GM19438 (cell line): ENCODE measurements around the gene SEC62.

Source experiments
- ATAC-seq: cut with Tn5 transposase; IDR thresholded peaks from one replicate; pipeline ENCODE4 v1.9.1; 2021; ENCODE audit warnings: low read depth; ENCODE audit not compliant: unreplicated experiment

Gene SEC62, protein sequence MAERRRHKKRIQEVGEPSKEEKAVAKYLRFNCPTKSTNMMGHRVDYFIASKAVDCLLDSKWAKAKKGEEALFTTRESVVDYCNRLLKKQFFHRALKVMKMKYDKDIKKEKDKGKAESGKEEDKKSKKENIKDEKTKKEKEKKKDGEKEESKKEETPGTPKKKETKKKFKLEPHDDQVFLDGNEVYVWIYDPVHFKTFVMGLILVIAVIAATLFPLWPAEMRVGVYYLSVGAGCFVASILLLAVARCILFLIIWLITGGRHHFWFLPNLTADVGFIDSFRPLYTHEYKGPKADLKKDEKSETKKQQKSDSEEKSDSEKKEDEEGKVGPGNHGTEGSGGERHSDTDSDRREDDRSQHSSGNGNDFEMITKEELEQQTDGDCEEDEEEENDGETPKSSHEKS

DNA sequence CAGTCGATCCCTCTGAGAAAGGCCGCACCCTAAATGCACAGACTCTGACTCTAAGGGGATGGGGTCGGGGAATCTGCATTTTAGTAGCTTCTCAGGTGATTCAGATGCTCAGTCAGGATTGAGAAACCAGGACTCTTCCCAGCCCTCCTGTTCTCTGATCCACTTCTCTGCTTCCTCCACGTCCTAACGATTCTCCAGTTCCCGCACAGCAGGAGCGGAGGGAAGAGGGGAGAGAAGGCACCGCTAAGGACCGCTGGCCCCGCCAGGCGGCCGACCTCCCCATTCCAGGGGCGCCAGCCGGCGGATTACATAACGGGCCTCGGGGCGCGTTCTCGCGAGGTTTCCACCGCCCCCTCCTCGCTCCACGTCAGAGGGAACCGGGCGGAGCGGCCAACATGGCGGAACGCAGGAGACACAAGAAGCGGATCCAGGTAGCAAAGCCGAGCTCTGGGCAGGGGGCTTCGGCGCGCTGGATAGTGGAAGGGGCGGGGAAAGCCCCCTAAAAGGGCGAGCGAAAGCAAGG, at the start of gene SEC62:
SEC62 (plus strand) TSS at position 380 of the 523 bp plus-strand sequence; CDS start at position 396, 16 bp downstream.
- peak; percentile 81 for ATAC-seq

DNA sequence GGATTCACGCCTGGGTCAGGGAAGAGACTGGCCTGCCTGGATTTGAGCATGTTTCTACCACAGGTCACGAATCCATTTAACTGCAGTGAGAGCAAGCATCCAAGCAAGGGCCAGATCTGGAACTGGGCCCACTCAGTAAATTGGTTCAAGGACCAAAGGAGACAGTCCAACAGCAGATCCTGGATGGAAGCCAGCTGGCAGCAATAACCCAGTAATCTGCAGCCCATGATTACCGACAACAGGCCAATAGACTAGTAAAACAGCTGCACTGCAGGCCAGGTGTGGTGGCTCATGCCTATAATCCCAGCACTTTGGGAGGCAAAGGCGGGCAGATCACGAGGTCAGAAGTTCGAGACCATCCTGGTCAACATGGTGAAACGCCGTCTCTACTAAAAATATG, 43.4 kb upstream of the SEC62 start:
- ATAC-seq: no peak

- no peak for ATAC-seq
These were observed 42.8 kb upstream of the SEC62 start for GRCh38 chr3:169923831-169924230.

GRCh38 chr3:169929830-169930519, 36.6 kb upstream of the SEC62 start:
- no peak for ATAC-seq

GRCh38 chr3:169930843-169931242, 35.8 kb upstream of the SEC62 start:
- ATAC-seq: no peak

GRCh38 chr3:169931747-169932520, 34.7 kb upstream of the SEC62 start:
- ATAC-seq: peak; percentile 95

DNA sequence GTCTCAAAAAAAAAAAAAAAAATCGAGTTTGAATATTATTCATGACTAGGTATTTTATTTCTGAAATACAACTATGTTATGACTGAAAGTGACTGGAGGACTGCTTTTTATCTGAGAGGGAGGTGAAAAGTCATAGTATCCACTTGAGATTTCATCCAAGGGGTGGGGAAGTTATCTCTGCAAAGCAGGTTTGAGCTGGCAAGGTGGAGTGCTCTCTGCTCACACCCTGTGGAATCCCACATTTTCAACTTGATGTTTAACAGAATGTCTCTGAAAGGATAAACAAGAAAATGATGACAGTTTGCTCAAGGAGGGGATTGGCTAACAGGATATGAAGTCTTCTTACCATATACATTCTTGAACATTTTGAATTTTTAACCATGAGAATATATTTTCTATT, 27.3 kb upstream of the SEC62 start:
- no peak for ATAC-seq

GRCh38 chr3:169939751-169940150, 26.9 kb upstream of the SEC62 start:
- no peak for ATAC-seq

DNA sequence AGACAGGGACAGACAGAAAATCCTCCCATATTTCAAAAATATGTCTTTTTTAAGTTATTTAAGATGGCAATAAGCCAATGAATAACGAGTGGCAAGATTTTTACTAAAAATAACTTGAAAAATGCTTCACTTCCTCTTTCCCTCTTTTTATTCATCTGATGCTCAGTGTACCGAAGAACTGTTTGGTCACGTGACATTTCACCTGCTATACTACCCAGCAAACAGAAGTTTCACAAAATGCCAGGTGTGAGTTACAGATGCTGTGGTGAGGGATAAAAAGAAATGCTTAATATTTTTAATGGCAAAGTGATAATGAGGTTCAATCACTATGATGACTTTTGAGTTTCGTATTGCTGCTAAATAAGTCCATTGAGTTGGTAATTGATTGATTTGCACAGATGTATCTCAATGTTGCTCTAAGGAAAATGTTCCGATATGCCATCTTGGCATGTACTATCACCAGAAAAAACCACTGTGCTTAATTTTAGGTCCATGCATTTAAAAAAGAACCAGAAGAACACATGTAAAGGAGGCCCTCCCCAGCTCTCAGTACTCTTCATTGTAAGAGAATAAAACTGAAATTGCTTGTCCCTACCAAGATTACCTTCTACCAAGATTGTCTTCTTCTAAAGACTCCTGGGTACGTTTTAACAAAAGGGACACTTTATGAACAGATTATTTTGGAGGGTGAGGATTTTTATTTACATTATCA, 26.0 kb upstream of the SEC62 start:
- ATAC-seq: peak; percentile 78

GRCh38 chr3:169945313-169945712, 21.3 kb upstream of the SEC62 start:
- peak; percentile 77 for ATAC-seq

DNA sequence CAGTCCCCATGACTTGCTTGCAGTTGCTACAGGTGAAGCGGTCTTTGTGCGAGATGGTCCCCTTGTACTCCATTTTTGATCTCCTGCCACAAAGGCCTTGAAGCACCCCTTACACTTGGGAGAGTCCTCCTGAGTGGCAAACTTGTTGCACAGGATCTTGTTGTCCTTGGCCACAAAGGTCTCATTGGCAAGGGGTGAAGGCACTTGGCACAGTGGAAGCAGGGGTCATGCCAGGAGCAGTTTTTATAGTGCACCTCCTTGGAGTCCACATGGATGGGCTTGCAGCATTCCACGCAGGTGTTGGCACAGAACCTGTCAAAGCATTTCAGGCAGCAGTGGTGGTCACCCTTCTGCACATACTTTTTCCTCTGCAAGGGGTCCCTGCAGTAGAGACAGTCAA, 20.3 kb upstream of the SEC62 start:
- ATAC-seq: no peak

DNA sequence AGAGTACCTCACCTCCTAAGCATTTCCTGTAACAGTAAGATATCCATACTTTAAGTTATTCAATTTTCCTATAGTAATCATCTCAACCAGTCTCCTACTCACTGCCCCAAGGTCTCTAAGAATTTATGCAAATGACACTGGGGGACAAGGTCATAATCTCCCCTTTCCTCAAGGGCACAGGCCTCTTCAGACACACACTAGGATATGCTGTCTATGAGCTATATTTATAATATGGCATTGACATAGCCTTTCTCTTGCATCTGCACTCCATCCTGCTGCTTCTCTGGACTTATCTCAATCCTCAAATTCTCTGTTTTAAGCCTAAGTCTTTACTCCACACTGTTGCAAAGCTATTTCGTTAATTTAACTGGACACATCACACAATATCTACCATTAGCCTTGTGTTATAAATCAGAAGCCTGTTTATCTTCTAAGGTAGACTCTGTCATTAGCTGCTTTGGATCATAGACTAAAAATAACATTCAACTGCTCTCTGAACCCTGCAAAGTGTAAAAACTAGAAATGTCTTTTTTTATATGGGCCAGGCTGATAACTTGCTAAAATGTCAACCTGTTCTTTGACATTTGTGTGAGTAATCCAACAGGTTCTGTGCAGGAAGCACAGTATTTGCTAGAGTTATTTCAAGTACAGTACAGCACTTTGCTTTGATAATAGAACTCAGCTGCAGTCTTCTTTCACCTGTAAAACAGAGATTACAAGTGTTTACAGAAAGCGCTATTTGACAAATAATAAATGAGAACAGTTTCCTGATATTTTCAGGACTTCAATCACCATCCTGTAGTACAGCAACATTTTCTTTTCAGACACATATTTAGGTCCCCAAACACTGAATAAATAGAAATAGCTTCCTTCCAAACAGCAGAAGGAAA, 17.8 kb upstream of the SEC62 start:
- no peak for ATAC-seq

GRCh38 chr3:169952045-169952444, 14.6 kb upstream of the SEC62 start:
- no peak for ATAC-seq

GRCh38 chr3:169953462-169954141, 13.0 kb upstream of the SEC62 start:
- no peak for ATAC-seq

- peak; percentile 49 for ATAC-seq
These were observed 12.4 kb upstream of the SEC62 start for GRCh38 chr3:169954142-169954756.

GRCh38 chr3:169955406-169955805, 11.2 kb upstream of the SEC62 start:
- ATAC-seq: no peak

DNA sequence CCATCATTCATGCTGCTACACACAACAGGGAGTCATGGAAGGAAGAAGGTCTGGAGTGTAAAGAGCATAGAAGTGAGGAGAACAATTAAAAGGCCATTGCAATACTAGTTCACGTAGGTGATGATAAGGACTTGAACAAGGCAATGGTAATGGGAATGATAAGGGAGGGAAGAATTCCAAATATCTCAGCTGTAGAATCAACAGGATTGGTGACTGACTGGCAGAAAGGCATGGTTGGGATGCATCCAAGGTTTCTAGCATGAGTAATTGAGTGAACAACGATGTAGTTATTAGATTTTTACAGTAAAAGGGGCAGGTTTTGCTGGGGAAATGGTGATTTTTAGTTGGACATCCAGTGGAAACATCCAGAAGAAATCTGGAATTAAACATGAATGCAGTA, 2.4 kb upstream of the SEC62 start:
- ATAC-seq: no peak
